ENCODE results near the gene TMPRSS4.

Gene TMPRSS4

GRCh38 chr11:118074091-118074685, 2.7 kb upstream of the TMPRSS4 start:
- no CpG with 5 or more reads among the region's 11 CpGs for WGBS, 2 donors (ENCODE audit: extremely low coverage in 2 of 2, insufficient read length in 2 of 2, insufficient replicate concordance in 1 of 2)
- no peak overlapping the region for H3K4ac ChIP-seq (ENCODE audit: low read length)
- H4K8ac ChIP-seq (ENCODE audit: low read depth, low read length), result no peak overlapping the region
- H3K27me3 ChIP-seq (ENCODE audit: control insufficient read depth in 3 of 3, insufficient read depth in 3 of 3, low read depth in 1 of 3, low read length in 3 of 3), result peaks cover 0 to 12% (median 0%) of the 10 kb centered on the region in 3 experiments
- no peak overlapping the region for H2BK15ac ChIP-seq (ENCODE audit: low read length)
- H2BK120ac ChIP-seq (ENCODE audit: low read depth, low read length), result no peak overlapping the region
- H2BK5ac ChIP-seq (ENCODE audit: low read length), result no peak overlapping the region
- no peak overlapping the region for H2AK5ac ChIP-seq (ENCODE audit: low read depth, low read length)
- no peak overlapping the region for H4K91ac ChIP-seq (ENCODE audit: low read depth, low read length, poor library complexity)
- H3K4me3 ChIP-seq (ENCODE audit: low read length in 2 of 2), result no peak overlapping the region
- H3K27ac ChIP-seq (replicated peaks; ENCODE audit: low read length), result no peak overlapping the region
- no peak overlapping the region for H2BK12ac ChIP-seq (ENCODE audit: low read length)
- H3K23ac ChIP-seq (ENCODE audit: low read depth, low read length, poor library complexity), result no peak overlapping the region
- no peak overlapping the region for H3K14ac ChIP-seq (ENCODE audit: low read length)
- no peaks in the 10 kb centered on the region for H3K36me3 ChIP-seq (replicated peaks in 1 of 2; ENCODE audit: control insufficient read depth in 2 of 2, insufficient read depth in 2 of 2, low read length in 2 of 2)
- no peak for DNase-seq (ENCODE audit: low spot score)
- no peaks in the 10 kb centered on the region for H3K79me1 ChIP-seq (ENCODE audit: low read depth, low read length)
- H3K18ac ChIP-seq (ENCODE audit: low read length), result no peak overlapping the region
- no peak overlapping the region for H3K4me2 ChIP-seq (ENCODE audit: insufficient read depth, low read length, poor library complexity, severe bottlenecking)
- H3K9me3 ChIP-seq (replicated peaks in 1 of 2; ENCODE audit: control insufficient read depth in 2 of 2, insufficient read depth in 1 of 2, low read depth in 1 of 2, low read length in 2 of 2), result no peaks in the 10 kb centered on the region
- H3K4me1 ChIP-seq (ENCODE audit: control insufficient read depth in 2 of 2, insufficient read depth in 1 of 2, low read depth in 1 of 2, low read length in 2 of 2), result no peaks in the 10 kb centered on the region
- H2AFZ ChIP-seq (ENCODE audit: low read length), result no peak overlapping the region
- no peak overlapping the region for H3K9ac ChIP-seq (ENCODE audit: low read depth, low read length, poor library complexity)

GRCh38 chr11:118074785-118075184, 2.1 kb upstream of the TMPRSS4 start:
- no peak overlapping the region for H3K4me2 ChIP-seq (ENCODE audit: insufficient read depth, low read length, poor library complexity, severe bottlenecking)
- H3K14ac ChIP-seq (ENCODE audit: low read length), result no peak overlapping the region
- H2BK120ac ChIP-seq (ENCODE audit: low read depth, low read length), result no peak overlapping the region
- peak overlapping the region; percentile 77 for H2AK5ac ChIP-seq (ENCODE audit: low read depth, low read length)
- H4K8ac ChIP-seq (ENCODE audit: low read depth, low read length), result no peak overlapping the region
- no peak overlapping the region for H3K18ac ChIP-seq (ENCODE audit: low read length)
- no peak overlapping the region for H3K4me3 ChIP-seq (ENCODE audit: low read length in 2 of 2)
- no peak overlapping the region for H2AFZ ChIP-seq (ENCODE audit: low read length)
- H3K9me3 ChIP-seq (replicated peaks in 1 of 2; ENCODE audit: control insufficient read depth in 2 of 2, insufficient read depth in 1 of 2, low read depth in 1 of 2, low read length in 2 of 2), result no peaks in the 10 kb centered on the region
- no peak overlapping the region for H3K4ac ChIP-seq (ENCODE audit: low read length)
- no peak overlapping the region for H3K27ac ChIP-seq (replicated peaks; ENCODE audit: low read length)
- no peak overlapping the region for H4K91ac ChIP-seq (ENCODE audit: low read depth, low read length, poor library complexity)
- H2BK15ac ChIP-seq (ENCODE audit: low read length), result no peak overlapping the region
- H3K27me3 ChIP-seq (ENCODE audit: control insufficient read depth in 3 of 3, insufficient read depth in 3 of 3, low read depth in 1 of 3, low read length in 3 of 3), result peaks cover 0 to 18% (median 0%) of the 10 kb centered on the region in 3 experiments
- no CpG with 5 or more reads among the region's 2 CpGs for WGBS, 2 donors (ENCODE audit: extremely low coverage in 2 of 2, insufficient read length in 2 of 2, insufficient replicate concordance in 1 of 2)
- H2BK5ac ChIP-seq (ENCODE audit: low read length), result no peak overlapping the region
- no peaks in the 10 kb centered on the region for H3K79me1 ChIP-seq (ENCODE audit: low read depth, low read length)
- H3K36me3 ChIP-seq (replicated peaks in 1 of 2; ENCODE audit: control insufficient read depth in 2 of 2, insufficient read depth in 2 of 2, low read length in 2 of 2), result no peaks in the 10 kb centered on the region
- H3K9ac ChIP-seq (ENCODE audit: low read depth, low read length, poor library complexity), result no peak overlapping the region
- H3K23ac ChIP-seq (ENCODE audit: low read depth, low read length, poor library complexity), result no peak overlapping the region
- DNase-seq (ENCODE audit: low spot score), result no peak
- no peaks in the 10 kb centered on the region for H3K4me1 ChIP-seq (ENCODE audit: control insufficient read depth in 2 of 2, insufficient read depth in 1 of 2, low read depth in 1 of 2, low read length in 2 of 2)
- no peak overlapping the region for H2BK12ac ChIP-seq (ENCODE audit: low read length)

GRCh38 chr11:118078911-118079411, 2.1 kb downstream of the TMPRSS4 start:
- Histone ChIP-seq H2BK120ac (ENCODE audit: low read depth, low read length) (no peak overlapping the region), H3K4ac (ENCODE audit: low read length) (no peak overlapping the region), H3K79me1 (ENCODE audit: low read depth, low read length) (no peaks in the 10 kb centered on the region), H3K27me3 (ENCODE audit: control insufficient read depth in 3 of 3, insufficient read depth in 3 of 3, low read depth in 1 of 3, low read length in 3 of 3) (peaks cover 0 to 32% (median 0%) of the 10 kb centered on the region in 3 experiments), H3K23ac (ENCODE audit: low read depth, low read length, poor library complexity) (no peak overlapping the region), H3K9ac (ENCODE audit: low read depth, low read length, poor library complexity) (no peak overlapping the region), H3K4me1 (ENCODE audit: control insufficient read depth in 2 of 2, insufficient read depth in 1 of 2, low read depth in 1 of 2, low read length in 2 of 2) (peaks cover 2 to 6% of the 10 kb centered on the region in 2 donors), H2BK15ac (ENCODE audit: low read length) (no peak overlapping the region), H3K36me3 (replicated peaks in 1 of 2; ENCODE audit: control insufficient read depth in 2 of 2, insufficient read depth in 2 of 2, low read length in 2 of 2) (no peaks in the 10 kb centered on the region), H2AFZ (ENCODE audit: low read length) (no peak overlapping the region), H2BK12ac (ENCODE audit: low read length) (no peak overlapping the region), H2AK5ac (ENCODE audit: low read depth, low read length) (no peak overlapping the region), H3K4me2 (ENCODE audit: insufficient read depth, low read length, poor library complexity, severe bottlenecking) (no peak overlapping the region), H3K4me3 (ENCODE audit: low read length in 2 of 2) (no peak overlapping the region), H4K8ac (ENCODE audit: low read depth, low read length) (no peak overlapping the region), H3K18ac (ENCODE audit: low read length) (no peak overlapping the region), H2BK5ac (ENCODE audit: low read length) (peak overlapping the region; percentile 15), H3K9me3 (replicated peaks in 1 of 2; ENCODE audit: control insufficient read depth in 2 of 2, insufficient read depth in 1 of 2, low read depth in 1 of 2, low read length in 2 of 2) (no peaks in the 10 kb centered on the region), H3K14ac (ENCODE audit: low read length) (no peak overlapping the region), H4K91ac (ENCODE audit: low read depth, low read length, poor library complexity) (no peak overlapping the region), H3K27ac (replicated peaks; ENCODE audit: low read length) (no peak overlapping the region)
- WGBS, 2 donors (ENCODE audit: extremely low coverage in 2 of 2, insufficient read length in 2 of 2, insufficient replicate concordance in 1 of 2), result no CpG with 5 or more reads among the region's 5 CpGs
- no peak for DNase-seq (ENCODE audit: low spot score)

GRCh38 chr11:118079491-118079890, 2.6 kb downstream of the TMPRSS4 start:
- no peak overlapping the region for H2BK5ac ChIP-seq (ENCODE audit: low read length)
- H3K79me1 ChIP-seq (ENCODE audit: low read depth, low read length), result no peaks in the 10 kb centered on the region
- no peak overlapping the region for H4K91ac ChIP-seq (ENCODE audit: low read depth, low read length, poor library complexity)
- H4K8ac ChIP-seq (ENCODE audit: low read depth, low read length), result no peak overlapping the region
- no peak overlapping the region for H3K4ac ChIP-seq (ENCODE audit: low read length)
- H2AK5ac ChIP-seq (ENCODE audit: low read depth, low read length), result no peak overlapping the region
- no peak overlapping the region for H3K14ac ChIP-seq (ENCODE audit: low read length)
- DNase-seq (ENCODE audit: low spot score), result no peak
- H3K36me3 ChIP-seq (replicated peaks in 1 of 2; ENCODE audit: control insufficient read depth in 2 of 2, insufficient read depth in 2 of 2, low read length in 2 of 2), result no peaks in the 10 kb centered on the region
- no peak overlapping the region for H2BK120ac ChIP-seq (ENCODE audit: low read depth, low read length)
- no peak overlapping the region for H3K9ac ChIP-seq (ENCODE audit: low read depth, low read length, poor library complexity)
- no CpG with 5 or more reads among the region's 10 CpGs for WGBS, 2 donors (ENCODE audit: extremely low coverage in 2 of 2, insufficient read length in 2 of 2, insufficient replicate concordance in 1 of 2)
- no peak overlapping the region for H2BK15ac ChIP-seq (ENCODE audit: low read length)
- H3K27me3 ChIP-seq (ENCODE audit: control insufficient read depth in 3 of 3, insufficient read depth in 3 of 3, low read depth in 1 of 3, low read length in 3 of 3), result peaks cover 0 to 32% (median 0%) of the 10 kb centered on the region in 3 experiments
- peaks cover 2 to 6% of the 10 kb centered on the region in 2 donors for H3K4me1 ChIP-seq (ENCODE audit: control insufficient read depth in 2 of 2, insufficient read depth in 1 of 2, low read depth in 1 of 2, low read length in 2 of 2)
- H2BK12ac ChIP-seq (ENCODE audit: low read length), result no peak overlapping the region
- no peaks in the 10 kb centered on the region for H3K9me3 ChIP-seq (replicated peaks in 1 of 2; ENCODE audit: control insufficient read depth in 2 of 2, insufficient read depth in 1 of 2, low read depth in 1 of 2, low read length in 2 of 2)
- no peak overlapping the region for H3K18ac ChIP-seq (ENCODE audit: low read length)
- no peak overlapping the region for H3K4me2 ChIP-seq (ENCODE audit: insufficient read depth, low read length, poor library complexity, severe bottlenecking)
- no peak overlapping the region for H3K23ac ChIP-seq (ENCODE audit: low read depth, low read length, poor library complexity)
- H2AFZ ChIP-seq (ENCODE audit: low read length), result no peak overlapping the region
- peak overlapping the region in 1 of 2 donors; percentile 53 for H3K4me3 ChIP-seq (ENCODE audit: low read length in 2 of 2)
- no peak overlapping the region for H3K27ac ChIP-seq (replicated peaks; ENCODE audit: low read length)
